GM12878 (cell line): Measurements from ENCODE around the gene CMBL.

Experiments used
- CHD2 ChIP-seq: IDR thresholded peaks from 2 replicates; pipeline ENCODE4 v1.6.1; 2011; ENCODE audit warnings: low read depth, low read length, improper control_type of control experiment, borderline replicate concordance
- MYC ChIP-seq: IDR thresholded peaks from 2 replicates; pipeline ENCODE4 v1.6.1; 2011; ENCODE audit warnings: mild to moderate bottlenecking, low read length, moderate library complexity, inconsistent platforms; ENCODE audit not compliant: insufficient read depth, insufficient replicate concordance, insufficient read length, severe bottlenecking
- POLR2A ChIP-seq: IDR thresholded peaks from 2 replicates; pipeline ENCODE4 v1.6.1; 2011; ENCODE audit warnings: low read depth, mild to moderate bottlenecking, low read length
- RAD51 ChIP-seq: fragments of 450-650 bp; IDR thresholded peaks from 2 replicates; pipeline ENCODE4 v1.6.1; 2016; ENCODE audit warnings: moderate library complexity, mild to moderate bottlenecking, inconsistent platforms
- STAT1 ChIP-seq: fragments of 450-650 bp; conservative IDR thresholded peaks from 2 replicates; pipeline ENCODE4 v1.6.1; 2014; ENCODE audit warnings: antibody characterized with exemption, mild to moderate bottlenecking
- TF ChIP-seq, protein P1 (sequence below), 3 experiments: IDR thresholded peaks in 2 of 3; conservative IDR thresholded peaks in 1 of 3; 2 replicates each; pipeline ENCODE4 v1.5.1; 2011; ENCODE audit warnings: low read depth in 3 of 3, low read length in 3 of 3, mild to moderate bottlenecking in 3 of 3, control low read depth in 2 of 3, moderate library complexity in 2 of 3, inconsistent platforms in 1 of 3, mixed read lengths in 1 of 3; ENCODE audit not compliant: control insufficient read depth in 2 of 3, insufficient read depth in 1 of 3; ENCODE audit errors: extremely low read depth in 1 of 3
- TF ChIP-seq, protein P2 (sequence below): IDR thresholded peaks from 2 replicates; pipeline ENCODE4 v1.6.1; 2011; ENCODE audit warnings: mild to moderate bottlenecking, low read depth, low read length, moderate library complexity; ENCODE audit not compliant: insufficient replicate concordance

- TF ChIP-seq STAT1, result no peak
- TF ChIP-seq, protein P1, sequence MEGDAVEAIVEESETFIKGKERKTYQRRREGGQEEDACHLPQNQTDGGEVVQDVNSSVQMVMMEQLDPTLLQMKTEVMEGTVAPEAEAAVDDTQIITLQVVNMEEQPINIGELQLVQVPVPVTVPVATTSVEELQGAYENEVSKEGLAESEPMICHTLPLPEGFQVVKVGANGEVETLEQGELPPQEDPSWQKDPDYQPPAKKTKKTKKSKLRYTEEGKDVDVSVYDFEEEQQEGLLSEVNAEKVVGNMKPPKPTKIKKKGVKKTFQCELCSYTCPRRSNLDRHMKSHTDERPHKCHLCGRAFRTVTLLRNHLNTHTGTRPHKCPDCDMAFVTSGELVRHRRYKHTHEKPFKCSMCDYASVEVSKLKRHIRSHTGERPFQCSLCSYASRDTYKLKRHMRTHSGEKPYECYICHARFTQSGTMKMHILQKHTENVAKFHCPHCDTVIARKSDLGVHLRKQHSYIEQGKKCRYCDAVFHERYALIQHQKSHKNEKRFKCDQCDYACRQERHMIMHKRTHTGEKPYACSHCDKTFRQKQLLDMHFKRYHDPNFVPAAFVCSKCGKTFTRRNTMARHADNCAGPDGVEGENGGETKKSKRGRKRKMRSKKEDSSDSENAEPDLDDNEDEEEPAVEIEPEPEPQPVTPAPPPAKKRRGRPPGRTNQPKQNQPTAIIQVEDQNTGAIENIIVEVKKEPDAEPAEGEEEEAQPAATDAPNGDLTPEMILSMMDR (IDR thresholded peaks at IDR 0.05 in 2 of 3, conservative IDR thresholded peaks at IDR 0.05 in 1 of 3; ENCODE audit: control insufficient read depth in 2 of 3, extremely low read depth in 1 of 3, insufficient read depth in 1 of 3, low read depth in 3 of 3, low read length in 3 of 3), result no peak
- no peak for TF ChIP-seq MYC
- TF ChIP-seq POLR2A, result no peak
- TF ChIP-seq RAD51, result no peak
- TF ChIP-seq CHD2, result no peak
- TF ChIP-seq, protein P2, sequence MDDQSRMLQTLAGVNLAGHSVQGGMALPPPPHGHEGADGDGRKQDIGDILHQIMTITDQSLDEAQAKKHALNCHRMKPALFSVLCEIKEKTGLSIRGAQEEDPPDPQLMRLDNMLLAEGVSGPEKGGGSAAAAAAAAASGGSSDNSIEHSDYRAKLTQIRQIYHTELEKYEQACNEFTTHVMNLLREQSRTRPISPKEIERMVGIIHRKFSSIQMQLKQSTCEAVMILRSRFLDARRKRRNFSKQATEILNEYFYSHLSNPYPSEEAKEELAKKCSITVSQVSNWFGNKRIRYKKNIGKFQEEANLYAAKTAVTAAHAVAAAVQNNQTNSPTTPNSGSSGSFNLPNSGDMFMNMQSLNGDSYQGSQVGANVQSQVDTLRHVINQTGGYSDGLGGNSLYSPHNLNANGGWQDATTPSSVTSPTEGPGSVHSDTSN, result no peak
Observed at GRCh38 chr5:10355071-10355889, 47.6 kb upstream of the CMBL start.
